Fibroblast of villous mesenchyme (primary cell): ENCODE measurements around the gene MOSPD2. TPM values are rescaled to one million over a fixed set of nuclear protein-coding genes. Genes with fewer than 3 reads are reported as not detected.

Experiments
- DNase-seq: peaks from one replicate; pipeline ENCODE4 v3.0.0-alpha.2; 2010; ENCODE audit warnings: low read depth
- H3K4me3 ChIP-seq: 2 replicates; pipeline ENCODE4 v1.5.1; 2011; ENCODE audit warnings: low read depth, mild to moderate bottlenecking, low read length
- total RNA-seq: library from RNA; depleted of rRNA; stranded (reverse); fragments of >200 nt; gene quantifications from 2 replicates; pipeline ENCODE4 v1.2.3, GENCODE V29; 2012
- TF ChIP-seq, protein P1 (sequence below): IDR thresholded peaks from 2 replicates; pipeline ENCODE4 v1.5.1; 2012; ENCODE audit warnings: low read depth, mild to moderate bottlenecking, low read length; ENCODE audit not compliant: insufficient read depth

The MOSPD2 gene
- total RNA-seq, 1 donor, result 61.3 TPM

GRCh38 chrX:14948691-14949090, 75.5 kb downstream of the MOSPD2 start:
- TF ChIP-seq, protein P1, sequence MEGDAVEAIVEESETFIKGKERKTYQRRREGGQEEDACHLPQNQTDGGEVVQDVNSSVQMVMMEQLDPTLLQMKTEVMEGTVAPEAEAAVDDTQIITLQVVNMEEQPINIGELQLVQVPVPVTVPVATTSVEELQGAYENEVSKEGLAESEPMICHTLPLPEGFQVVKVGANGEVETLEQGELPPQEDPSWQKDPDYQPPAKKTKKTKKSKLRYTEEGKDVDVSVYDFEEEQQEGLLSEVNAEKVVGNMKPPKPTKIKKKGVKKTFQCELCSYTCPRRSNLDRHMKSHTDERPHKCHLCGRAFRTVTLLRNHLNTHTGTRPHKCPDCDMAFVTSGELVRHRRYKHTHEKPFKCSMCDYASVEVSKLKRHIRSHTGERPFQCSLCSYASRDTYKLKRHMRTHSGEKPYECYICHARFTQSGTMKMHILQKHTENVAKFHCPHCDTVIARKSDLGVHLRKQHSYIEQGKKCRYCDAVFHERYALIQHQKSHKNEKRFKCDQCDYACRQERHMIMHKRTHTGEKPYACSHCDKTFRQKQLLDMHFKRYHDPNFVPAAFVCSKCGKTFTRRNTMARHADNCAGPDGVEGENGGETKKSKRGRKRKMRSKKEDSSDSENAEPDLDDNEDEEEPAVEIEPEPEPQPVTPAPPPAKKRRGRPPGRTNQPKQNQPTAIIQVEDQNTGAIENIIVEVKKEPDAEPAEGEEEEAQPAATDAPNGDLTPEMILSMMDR, result no peak
- no peak overlapping the region for H3K4me3 ChIP-seq
- DNase-seq, result peak; percentile 27

- H3K4me3 ChIP-seq, result no peak overlapping the region
- TF ChIP-seq, protein P1, result no peak
- no peak for DNase-seq
Observed at GRCh38 chrX:14956813-14957582, 83.8 kb downstream of the MOSPD2 start.

- H3K4me3 ChIP-seq, result no peak overlapping the region
- TF ChIP-seq, protein P1, result no peak
- peak; percentile 54 for DNase-seq
Observed at GRCh38 chrX:14963447-14964236, 90.4 kb downstream of the MOSPD2 start.

GRCh38 chrX:14964500-14964899, 91.3 kb downstream of the MOSPD2 start:
- peak; percentile 29 for DNase-seq
- TF ChIP-seq, protein P1, result peak; percentile 15
- H3K4me3 ChIP-seq, result no peak overlapping the region

Other genes with a start within 250 kb of the MOSPD2 start
- gene FANCB, start 352 bp upstream of the MOSPD2 start, total RNA-seq, result 8.4 and 17.3 TPM in 2 replicates